ENCODE results near the gene TRMT2B.

The TRMT2B gene, protein sequence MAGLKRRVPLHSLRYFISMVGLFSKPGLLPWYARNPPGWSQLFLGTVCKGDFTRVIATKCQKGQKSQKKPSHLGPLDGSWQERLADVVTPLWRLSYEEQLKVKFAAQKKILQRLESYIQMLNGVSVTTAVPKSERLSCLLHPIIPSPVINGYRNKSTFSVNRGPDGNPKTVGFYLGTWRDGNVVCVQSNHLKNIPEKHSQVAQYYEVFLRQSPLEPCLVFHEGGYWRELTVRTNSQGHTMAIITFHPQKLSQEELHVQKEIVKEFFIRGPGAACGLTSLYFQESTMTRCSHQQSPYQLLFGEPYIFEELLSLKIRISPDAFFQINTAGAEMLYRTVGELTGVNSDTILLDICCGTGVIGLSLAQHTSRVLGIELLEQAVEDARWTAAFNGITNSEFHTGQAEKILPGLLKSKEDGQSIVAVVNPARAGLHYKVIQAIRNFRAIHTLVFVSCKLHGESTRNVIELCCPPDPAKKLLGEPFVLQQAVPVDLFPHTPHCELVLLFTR

DNA sequence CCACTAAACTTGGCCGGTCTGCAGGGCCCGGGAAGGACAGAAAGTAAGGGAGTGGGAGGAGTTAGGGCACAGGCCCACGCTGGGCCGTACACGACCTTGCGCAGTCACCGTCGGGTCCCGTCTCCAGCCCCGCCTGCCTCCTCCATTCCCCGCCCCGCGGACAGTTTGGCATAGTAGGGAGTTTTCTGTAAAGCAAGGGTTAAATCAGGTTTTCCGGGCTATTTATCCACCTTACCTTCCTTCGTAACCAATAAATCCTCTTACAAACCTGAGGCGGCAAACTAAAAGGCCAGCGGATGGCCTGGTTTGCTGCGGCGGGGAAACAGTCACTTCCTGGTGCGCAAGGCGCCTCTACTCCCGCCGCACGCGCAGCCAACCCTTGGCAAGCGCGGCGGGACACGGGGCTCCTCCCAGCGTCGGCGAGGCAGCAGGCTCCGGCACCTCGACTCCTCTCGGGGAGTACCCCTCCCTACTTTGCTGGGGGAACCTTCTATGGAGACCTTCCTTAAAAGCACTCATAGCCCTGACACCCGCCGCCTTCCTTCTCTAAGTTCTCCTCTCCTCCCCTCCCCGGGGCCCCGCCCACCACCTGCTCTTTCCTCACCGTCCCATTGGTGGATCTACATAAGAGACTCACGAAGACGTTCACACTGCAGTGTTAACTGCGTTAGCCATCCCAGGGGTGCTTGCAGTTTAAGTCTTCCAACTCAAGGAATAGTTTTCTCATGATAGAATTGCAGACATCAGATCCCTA, at the start of gene TRMT2B:
Gene TRMT2B, minus strand, starts transcription at position 563 of the 754 bp plus-strand sequence. CDS start 9,822 bp downstream, outside the sequence.
- TF ChIP-seq, protein P1, sequence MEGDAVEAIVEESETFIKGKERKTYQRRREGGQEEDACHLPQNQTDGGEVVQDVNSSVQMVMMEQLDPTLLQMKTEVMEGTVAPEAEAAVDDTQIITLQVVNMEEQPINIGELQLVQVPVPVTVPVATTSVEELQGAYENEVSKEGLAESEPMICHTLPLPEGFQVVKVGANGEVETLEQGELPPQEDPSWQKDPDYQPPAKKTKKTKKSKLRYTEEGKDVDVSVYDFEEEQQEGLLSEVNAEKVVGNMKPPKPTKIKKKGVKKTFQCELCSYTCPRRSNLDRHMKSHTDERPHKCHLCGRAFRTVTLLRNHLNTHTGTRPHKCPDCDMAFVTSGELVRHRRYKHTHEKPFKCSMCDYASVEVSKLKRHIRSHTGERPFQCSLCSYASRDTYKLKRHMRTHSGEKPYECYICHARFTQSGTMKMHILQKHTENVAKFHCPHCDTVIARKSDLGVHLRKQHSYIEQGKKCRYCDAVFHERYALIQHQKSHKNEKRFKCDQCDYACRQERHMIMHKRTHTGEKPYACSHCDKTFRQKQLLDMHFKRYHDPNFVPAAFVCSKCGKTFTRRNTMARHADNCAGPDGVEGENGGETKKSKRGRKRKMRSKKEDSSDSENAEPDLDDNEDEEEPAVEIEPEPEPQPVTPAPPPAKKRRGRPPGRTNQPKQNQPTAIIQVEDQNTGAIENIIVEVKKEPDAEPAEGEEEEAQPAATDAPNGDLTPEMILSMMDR (IDR thresholded peaks at IDR 0.05): no peak

DNA sequence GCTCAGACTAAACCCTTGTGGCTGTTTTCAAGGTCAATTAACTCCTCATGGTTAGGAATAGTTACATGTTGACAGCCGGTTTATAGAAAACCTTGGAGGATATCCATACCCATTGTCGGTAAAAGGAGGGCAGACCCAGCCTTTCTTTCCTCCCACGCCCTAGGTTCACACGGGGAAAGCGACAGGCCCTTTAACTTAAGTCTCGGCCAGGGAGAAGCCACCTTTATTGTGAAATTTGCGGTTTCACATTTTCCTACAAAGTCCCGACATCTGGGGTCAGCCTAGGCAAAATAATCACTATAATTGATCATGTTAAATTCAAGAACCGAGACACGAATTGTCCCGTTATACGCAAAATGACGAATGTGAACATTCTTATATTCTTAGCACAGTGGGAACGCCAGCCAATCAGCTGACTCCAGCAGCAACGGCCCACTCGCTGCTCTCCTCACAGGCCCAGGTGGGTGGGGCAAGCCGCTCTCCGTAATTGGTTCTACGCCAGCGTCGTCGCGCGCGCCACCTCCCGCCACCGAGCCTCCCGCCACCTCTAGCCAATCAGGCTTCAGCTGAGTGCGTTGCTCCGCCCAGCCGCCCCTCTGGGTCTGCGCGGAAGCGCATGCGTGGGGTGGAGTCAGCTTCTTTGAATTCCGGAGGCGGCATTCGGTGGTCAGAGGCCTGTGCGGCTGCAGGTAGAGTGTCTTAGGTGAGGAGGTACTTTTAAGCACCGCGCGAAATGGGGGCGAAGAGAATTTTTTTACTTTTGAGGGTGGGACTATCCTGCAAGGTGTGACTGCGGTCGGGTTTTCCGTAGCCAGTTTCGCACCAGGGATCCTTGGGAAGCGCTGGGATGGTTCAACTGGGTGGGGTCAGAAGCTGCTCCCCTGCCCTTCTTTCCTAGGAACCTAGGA, 45.9 kb upstream of the TRMT2B start, which contains the start of gene CENPI:
Gene CENPI, plus strand, starts transcription at position 659 of the 908 bp plus-strand sequence. CDS start 2,867 bp downstream, outside the sequence.
- TF ChIP-seq, protein P1 (IDR thresholded peaks at IDR 0.05): no peak

DNA sequence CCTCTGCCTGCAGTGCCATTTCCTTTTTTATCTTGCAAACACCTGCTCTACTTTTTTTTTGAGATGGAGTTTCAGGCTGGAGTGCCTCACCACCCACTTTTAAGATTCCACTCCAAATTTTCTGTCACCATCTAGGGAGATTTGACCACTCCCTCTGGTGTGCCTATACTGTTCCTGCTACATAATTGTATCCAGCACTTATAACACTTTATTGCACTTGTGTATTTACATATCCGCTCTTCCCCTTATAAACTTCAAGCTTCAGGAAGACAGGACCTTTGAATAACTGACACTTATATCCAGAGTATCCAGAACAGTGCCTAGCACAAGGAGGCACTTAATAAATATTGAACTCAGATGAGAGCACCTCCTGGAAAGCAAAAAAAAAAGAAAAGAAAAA, 39.9 kb upstream of the TRMT2B start:
- TF ChIP-seq, protein P1 (IDR thresholded peaks at IDR 0.05): no peak

DNA sequence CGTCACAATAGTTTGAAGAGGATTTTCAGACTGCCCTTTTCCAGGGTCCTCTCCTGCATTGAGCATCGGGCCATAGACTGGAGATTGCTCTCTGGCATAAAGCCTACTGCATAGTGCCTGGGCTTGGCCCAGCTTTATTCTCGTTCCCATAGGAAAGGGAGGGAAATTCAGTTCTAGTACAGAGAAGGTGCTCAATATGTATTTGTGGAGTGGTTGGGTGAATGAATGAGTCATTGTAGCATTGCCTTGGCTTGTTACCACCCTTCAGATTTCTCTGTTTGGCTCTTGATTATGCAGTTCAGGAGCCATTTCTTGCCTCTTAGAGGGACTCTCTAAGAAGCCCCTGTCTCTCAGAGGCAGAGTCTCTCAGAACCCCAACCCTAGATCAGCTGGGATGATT, 29.3 kb upstream of the TRMT2B start:
- TF ChIP-seq, protein P1 (IDR thresholded peaks at IDR 0.05): no peak

DNA sequence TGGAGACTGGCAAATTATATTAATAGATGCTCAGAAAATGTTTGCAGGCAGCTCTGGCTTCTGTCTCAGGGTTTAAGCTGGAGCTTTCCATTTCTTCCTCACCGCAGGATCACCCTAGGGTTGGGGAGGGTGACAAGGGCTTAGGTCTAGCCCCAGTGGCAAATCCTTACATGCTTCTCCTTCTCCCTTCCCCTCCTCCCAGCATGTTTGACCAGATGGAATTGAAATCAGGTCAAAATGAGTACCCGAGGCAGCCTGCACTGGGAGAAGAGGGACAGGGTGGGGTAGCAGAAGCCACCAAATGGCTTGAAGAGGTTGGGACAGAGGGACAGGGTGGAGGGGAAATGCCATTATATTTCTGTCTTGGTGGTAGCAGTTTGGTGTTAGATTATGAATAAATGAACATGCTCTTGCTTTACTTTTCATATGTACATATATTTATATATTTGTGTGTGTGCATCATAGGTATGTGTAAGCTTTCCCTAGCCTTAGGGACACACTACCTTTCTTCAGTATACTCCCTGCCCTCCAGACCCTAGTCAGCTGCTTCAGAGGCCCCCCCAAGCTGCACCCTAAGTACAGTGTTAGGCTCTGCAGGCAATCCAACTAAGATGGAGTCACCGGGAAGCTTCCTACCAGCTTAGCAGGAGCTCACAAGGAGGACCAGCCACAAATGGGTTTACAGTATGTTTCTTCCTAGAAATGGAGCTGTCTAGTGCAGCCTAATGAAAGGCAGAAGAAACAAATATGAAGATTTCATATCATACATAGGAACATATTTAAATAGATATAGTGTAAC, 28.6 kb upstream of the TRMT2B start:
- TF ChIP-seq, protein P1 (IDR thresholded peaks at IDR 0.05): no peak

DNA sequence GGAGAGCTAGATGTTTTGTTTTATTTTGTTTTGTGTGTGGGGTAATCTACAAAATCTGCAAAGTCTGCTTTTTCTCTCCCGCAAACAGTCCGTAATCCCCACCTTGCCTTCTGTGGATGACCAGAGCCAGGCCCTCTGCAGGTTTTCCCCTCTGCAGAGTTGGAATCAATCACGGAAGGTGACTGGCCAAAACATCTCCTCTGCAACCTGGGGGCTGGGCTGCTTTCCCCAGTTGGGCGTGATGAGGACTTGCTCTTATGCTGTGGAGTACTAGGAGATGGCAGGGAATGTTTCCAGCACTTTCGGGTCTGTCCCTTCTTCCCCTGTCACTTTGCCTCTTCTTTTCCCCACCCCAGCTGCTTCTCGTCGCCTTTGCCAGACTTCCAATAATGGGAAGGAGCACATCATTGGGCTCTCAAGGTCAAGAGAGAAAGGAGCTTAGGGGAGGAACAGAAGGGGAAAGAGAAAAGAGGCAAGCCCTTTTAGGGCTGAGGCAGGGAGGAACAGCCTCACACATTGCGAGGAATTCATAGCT, 27.9 kb upstream of the TRMT2B start:
- TF ChIP-seq, protein P1 (IDR thresholded peaks at IDR 0.05): no peak

All from LNCAP (cell line).